ENCODE measurements around the gene FAM89B. TPM values are rescaled to one million over a fixed set of nuclear protein-coding genes. Genes with fewer than 3 reads are reported as not detected.
A peak's percentile ranks its signal among the peaks of the same experiment; 100 is the strongest.

Gene FAM89B
- polyA plus RNA-seq, 1 donor (not counting 4 experiments of a cell fraction or from before 2014, with no cell fraction given) = 11.5 TPM

- H3K9me1 ChIP-seq (ENCODE audit: control insufficient read depth, extremely low read depth, insufficient read depth, low read length) = no peaks in the 10 kb centered on the region
- H3K36me3 ChIP-seq (ENCODE audit: control insufficient read depth in 2 of 2, extremely low read depth in 1 of 2, insufficient read depth in 2 of 2, low read length in 2 of 2) = peaks cover 6 to 7% of the 10 kb centered on the region in 2 experiments
- TF ChIP-seq CTCF (optimal IDR thresholded peaks at IDR 0.05 in 1 of 3, IDR thresholded peaks at IDR 0.05 in 1 of 3, conservative IDR thresholded peaks at IDR 0.05 in 1 of 3; ENCODE audit: extremely low read depth in 1 of 3, insufficient read depth in 2 of 3, low read length in 3 of 3) (no peak), EZH2 (IDR thresholded peaks at IDR 0.05; ENCODE audit: low read length) (no peak)
- H3K4me3 ChIP-seq (ENCODE audit: control insufficient read depth in 2 of 3, extremely low read depth in 1 of 3, insufficient read depth in 2 of 3, low read depth in 1 of 3, low read length in 3 of 3) = peak within 1 kb of the TSS; percentile 51 to 74 (median 71)
- peaks cover 8% of the 10 kb centered on the region for H4K20me1 ChIP-seq (ENCODE audit: control insufficient read depth, extremely low read depth, insufficient read depth, low read length)
- H3K79me2 ChIP-seq (ENCODE audit: control insufficient read depth, insufficient read depth, low read length) = peaks cover 18% of the 10 kb centered on the region
- no peak for FAIRE-seq
- H3K27ac ChIP-seq (ENCODE audit: control insufficient read depth, insufficient read depth, low read length) = peak within 1 kb of the TSS; percentile 70
- no peaks in the 10 kb centered on the region for H3K9me3 ChIP-seq (ENCODE audit: control insufficient read depth, low read depth, low read length)
- H3K4me2 ChIP-seq (ENCODE audit: control insufficient read depth, extremely low read depth, insufficient read depth, low read depth, low read length) = peak within 1 kb of the TSS; percentile 64
- no peak for DNase-seq (ENCODE audit: low read depth, low spot score)
- H2AFZ ChIP-seq (ENCODE audit: control insufficient read depth, low read length) = no peak within 1 kb of the TSS
- no peaks in the 10 kb centered on the region for H3K27me3 ChIP-seq (ENCODE audit: control insufficient read depth, extremely low read depth, insufficient read depth, low read length)
- H3K4me1 ChIP-seq (ENCODE audit: control insufficient read depth, extremely low read depth, insufficient read depth, low read length) = peaks cover 55% of the 10 kb centered on the region
- peak within 1 kb of the TSS; percentile 56 for H3K9ac ChIP-seq (ENCODE audit: control insufficient read depth, extremely low read depth, insufficient read depth, low read length)
- dilution Hi-C loops (cut with MboI; ENCODE audit: extremely low pct_ligation_motif_present, low sequenced_read_pairs) = no loop called here
Measured at GRCh38 chr11:65575568-65576231, 3.4 kb downstream of the FAM89B start, which contains the start of gene EHBP1L1. Gene EHBP1L1 (plus strand): TSS chr11:65576053. CDS start chr11:65576303, 250 bp downstream.

GRCh38 chr11:65576232-65576866 lies 4.0 kb downstream of the FAM89B start:
- no peak for FAIRE-seq

More at GRCh38 chr11:65576232-65576866, 4.0 kb downstream of the FAM89B start:
- Histone ChIP-seq H3K4me2 (ENCODE audit: control insufficient read depth, extremely low read depth, insufficient read depth, low read depth, low read length) (peak overlapping the region; percentile 64), H3K27ac (ENCODE audit: control insufficient read depth, insufficient read depth, low read length) (peak overlapping the region; percentile 70), H3K4me1 (ENCODE audit: control insufficient read depth, extremely low read depth, insufficient read depth, low read length) (peaks cover 49% of the 10 kb centered on the region), H4K20me1 (ENCODE audit: control insufficient read depth, extremely low read depth, insufficient read depth, low read length) (peaks cover 8% of the 10 kb centered on the region), H3K9me1 (ENCODE audit: control insufficient read depth, extremely low read depth, insufficient read depth, low read length) (no peaks in the 10 kb centered on the region), H2AFZ (ENCODE audit: control insufficient read depth, low read length) (no peak overlapping the region), H3K79me2 (ENCODE audit: control insufficient read depth, insufficient read depth, low read length) (peaks cover 12% of the 10 kb centered on the region), H3K9me3 (ENCODE audit: control insufficient read depth, low read depth, low read length) (no peaks in the 10 kb centered on the region), H3K36me3 (ENCODE audit: control insufficient read depth in 2 of 2, extremely low read depth in 1 of 2, insufficient read depth in 2 of 2, low read length in 2 of 2) (peaks cover 6 to 8% of the 10 kb centered on the region in 2 experiments), H3K27me3 (ENCODE audit: control insufficient read depth, extremely low read depth, insufficient read depth, low read length) (no peaks in the 10 kb centered on the region), H3K4me3 (ENCODE audit: control insufficient read depth in 2 of 3, extremely low read depth in 1 of 3, insufficient read depth in 2 of 3, low read depth in 1 of 3, low read length in 3 of 3) (peak overlapping the region; percentile 51 to 74 (median 71)), H3K9ac (ENCODE audit: control insufficient read depth, extremely low read depth, insufficient read depth, low read length) (peak overlapping the region; percentile 56)
- TF ChIP-seq EZH2 (IDR thresholded peaks at IDR 0.05; ENCODE audit: low read length) = no peak
- no peak for TF ChIP-seq CTCF (optimal IDR thresholded peaks at IDR 0.05 in 1 of 3, IDR thresholded peaks at IDR 0.05 in 1 of 3, conservative IDR thresholded peaks at IDR 0.05 in 1 of 3; ENCODE audit: extremely low read depth in 1 of 3, insufficient read depth in 2 of 3, low read length in 3 of 3)
- dilution Hi-C loops (cut with MboI; ENCODE audit: extremely low pct_ligation_motif_present, low sequenced_read_pairs) = no loop called here
- DNase-seq (ENCODE audit: low read depth, low spot score) = no peak

Data from keratinocyte (primary cell).